ENCODE data around the gene GOLPH3L. TPM values are rescaled to one million over a fixed set of nuclear protein-coding genes. Genes with fewer than 3 reads are reported as not detected.

The GOLPH3L gene
- total and polyA plus RNA-seq, 7 donors, result 6.6 to 27.5 (median 12.1) TPM

DNA sequence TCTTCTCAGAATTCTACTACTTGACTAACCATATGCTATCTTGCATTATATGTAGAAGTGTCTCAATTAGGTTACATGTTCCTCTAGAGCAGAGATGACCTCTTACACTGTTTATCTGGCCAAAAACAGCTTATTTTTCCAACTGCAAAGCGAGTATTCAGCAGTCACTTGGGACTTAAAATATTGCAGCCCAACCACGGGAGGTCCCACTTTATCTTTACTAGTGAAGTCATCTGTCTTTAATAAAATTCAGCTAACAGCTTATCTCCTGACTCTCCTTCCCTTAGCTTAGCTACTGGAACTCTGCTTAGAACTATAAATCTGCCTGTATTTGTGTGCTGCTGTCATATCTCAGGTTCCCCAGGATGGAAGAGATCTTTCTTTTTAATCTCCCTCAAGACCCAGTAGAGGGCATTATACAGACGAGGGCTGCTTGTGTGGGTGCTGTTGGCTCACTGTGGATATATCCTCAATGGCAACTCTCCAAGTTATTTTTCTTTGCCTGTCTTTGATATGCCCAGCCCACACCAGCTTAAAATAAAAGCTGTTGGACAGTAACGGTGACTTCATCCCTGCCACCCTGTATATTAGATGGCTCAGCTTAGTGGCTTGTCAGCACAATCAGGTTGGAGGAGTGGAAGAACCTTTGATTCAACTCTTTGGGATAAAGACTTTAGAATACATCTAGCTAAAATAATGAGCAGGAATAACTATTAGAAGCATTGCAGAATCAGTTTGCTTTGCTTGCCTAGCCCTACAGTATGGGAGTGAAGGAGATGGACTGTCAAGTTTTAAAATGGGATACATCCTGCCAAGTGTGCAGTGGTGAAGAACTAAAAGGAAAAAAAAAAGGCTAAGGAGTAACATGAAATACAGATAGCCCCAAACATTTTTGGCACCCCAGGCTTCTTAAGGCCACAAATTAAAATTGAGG, 77.1 kb downstream of the GOLPH3L start:
- Histone ChIP-seq H3K4me1 (peaks cover 41% of the 10 kb centered on the region), H3K4me3 (peak overlapping the region; percentile 23), H3K9me3 (no peaks in the 10 kb centered on the region), H3K27me3 (ENCODE audit: insufficient read depth in 3 of 3, low read length in 2 of 3) (no peaks in the 10 kb centered on the region), H3K36me3 (ENCODE audit: insufficient read depth in 1 of 2, low read depth in 1 of 2) (peaks cover 8 to 75% of the 10 kb centered on the region in 2 donors), H3K27ac (peak overlapping the region; percentile 71)
- WGBS, 3 donors, result 6 to 19% (median 8%) methylated on average over 4 of the region's 4 CpGs
- TF ChIP-seq, protein P1, sequence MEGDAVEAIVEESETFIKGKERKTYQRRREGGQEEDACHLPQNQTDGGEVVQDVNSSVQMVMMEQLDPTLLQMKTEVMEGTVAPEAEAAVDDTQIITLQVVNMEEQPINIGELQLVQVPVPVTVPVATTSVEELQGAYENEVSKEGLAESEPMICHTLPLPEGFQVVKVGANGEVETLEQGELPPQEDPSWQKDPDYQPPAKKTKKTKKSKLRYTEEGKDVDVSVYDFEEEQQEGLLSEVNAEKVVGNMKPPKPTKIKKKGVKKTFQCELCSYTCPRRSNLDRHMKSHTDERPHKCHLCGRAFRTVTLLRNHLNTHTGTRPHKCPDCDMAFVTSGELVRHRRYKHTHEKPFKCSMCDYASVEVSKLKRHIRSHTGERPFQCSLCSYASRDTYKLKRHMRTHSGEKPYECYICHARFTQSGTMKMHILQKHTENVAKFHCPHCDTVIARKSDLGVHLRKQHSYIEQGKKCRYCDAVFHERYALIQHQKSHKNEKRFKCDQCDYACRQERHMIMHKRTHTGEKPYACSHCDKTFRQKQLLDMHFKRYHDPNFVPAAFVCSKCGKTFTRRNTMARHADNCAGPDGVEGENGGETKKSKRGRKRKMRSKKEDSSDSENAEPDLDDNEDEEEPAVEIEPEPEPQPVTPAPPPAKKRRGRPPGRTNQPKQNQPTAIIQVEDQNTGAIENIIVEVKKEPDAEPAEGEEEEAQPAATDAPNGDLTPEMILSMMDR (IDR thresholded peaks at IDR 0.05), result peak; percentile 29
- intact Hi-C loops (cut with DNase I), result loop anchor here (5.0 to 10.0 kb wide), 3 partner anchors 43 to 145 kb away; partner anchors contain the start of genes MCL1 (in 2 of the 2) and TARS2 (in 1 of the 2)
- no peak for DNase-seq
- ATAC-seq, result peak; percentile 80 to 89 (median 88)

DNA sequence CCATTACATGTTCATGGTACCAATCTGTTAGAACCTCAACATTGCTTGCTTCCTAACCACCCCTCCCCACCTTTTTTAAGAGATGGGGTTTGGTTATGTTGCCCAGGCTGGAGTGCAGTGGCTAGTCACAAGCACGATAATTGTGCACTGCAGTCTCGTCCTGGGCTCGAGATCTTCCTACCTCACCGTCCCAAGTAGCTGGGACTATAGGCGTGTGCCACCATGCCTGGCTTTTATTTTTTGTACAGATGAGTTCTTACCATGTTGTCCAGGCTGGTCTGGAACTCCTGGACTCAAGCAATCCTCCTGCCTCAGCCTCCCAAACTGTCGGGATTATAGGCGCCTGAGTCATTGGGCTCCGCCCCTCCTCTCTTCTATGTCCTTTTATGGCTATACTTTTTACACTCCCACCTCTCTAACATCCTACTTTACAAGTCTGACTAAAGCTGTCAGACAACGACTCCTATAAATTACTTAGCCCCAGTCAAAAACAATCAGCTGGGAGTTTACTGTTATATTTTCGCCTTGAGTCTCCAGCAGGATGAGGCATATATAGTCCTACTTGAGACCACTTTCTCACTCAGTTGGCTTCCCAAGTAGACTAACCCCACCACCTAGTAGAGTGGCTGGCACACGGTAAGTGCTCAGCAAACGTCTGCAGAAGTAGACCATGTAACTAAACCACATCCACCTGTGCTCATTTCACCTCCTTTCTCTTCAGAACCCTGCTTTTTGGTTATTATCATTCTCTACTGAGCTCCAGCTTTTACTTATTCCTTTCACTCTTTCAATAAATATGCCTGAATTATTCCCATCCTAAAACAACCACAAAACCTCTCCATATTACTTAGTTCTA, 81.4 kb downstream of the GOLPH3L start:
- ATAC-seq (no peak), DNase-seq (no peak)
- Histone ChIP-seq H3K27ac (peak overlapping the region; percentile 21), H3K4me3 (no peak overlapping the region), H3K4me1 (peaks cover 31% of the 10 kb centered on the region), H3K27me3 (ENCODE audit: insufficient read depth in 3 of 3, low read length in 2 of 3) (no peaks in the 10 kb centered on the region), H3K9me3 (no peaks in the 10 kb centered on the region), H3K36me3 (ENCODE audit: insufficient read depth in 1 of 2, low read depth in 1 of 2) (peaks cover 0 to 43% of the 10 kb centered on the region in 2 donors)
- WGBS, 3 donors, result 86 to 90% (median 88%) methylated on average over 12 of the region's 12 CpGs
- TF ChIP-seq, protein P1 (IDR thresholded peaks at IDR 0.05), result no peak
- intact Hi-C loops (cut with DNase I), result no loop called here

DNA sequence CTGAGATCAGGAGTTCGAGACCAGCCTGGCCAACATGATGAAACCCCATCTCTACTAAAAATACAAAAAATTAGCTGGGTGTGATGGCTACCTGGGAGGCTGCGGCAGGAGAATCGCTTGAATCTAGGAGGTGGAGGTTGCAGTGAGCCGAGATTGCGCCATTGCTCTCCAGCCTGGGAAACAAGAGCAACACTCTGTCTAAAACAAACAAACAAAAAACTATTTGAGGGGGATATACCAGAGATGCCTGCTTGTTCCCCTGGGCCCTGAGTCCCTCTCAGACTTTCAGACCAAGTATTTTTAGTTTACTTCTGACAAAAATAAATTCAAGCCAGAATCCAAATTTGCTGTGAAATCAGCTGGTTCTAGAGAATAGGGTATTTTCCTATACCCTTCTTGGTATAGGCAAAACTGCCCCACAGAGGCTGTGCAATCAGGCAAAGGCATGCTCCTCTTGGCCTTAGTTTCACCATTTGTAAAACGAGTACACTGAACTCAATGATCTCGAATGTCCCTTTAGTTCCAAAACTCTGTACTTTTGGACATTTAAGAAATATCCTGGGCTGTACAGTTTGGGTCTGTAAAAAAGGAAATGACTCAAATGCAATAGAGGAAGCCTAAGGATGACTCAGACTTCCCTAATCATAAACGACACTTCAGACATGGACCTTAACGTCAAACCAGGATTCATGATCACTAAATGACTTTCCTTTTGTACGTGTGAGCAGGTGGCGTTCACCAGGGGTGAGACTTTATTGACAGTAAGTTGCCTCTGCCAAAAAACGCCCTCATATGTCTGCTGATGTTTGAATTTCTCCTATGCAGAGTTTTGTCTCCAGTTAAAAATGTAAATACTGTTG, 83.7 kb downstream of the GOLPH3L start:
- Histone ChIP-seq H3K4me1 (peaks cover 14% of the 10 kb centered on the region), H3K4me3 (no peak overlapping the region), H3K36me3 (ENCODE audit: insufficient read depth in 1 of 2, low read depth in 1 of 2) (peaks cover 0 to 30% of the 10 kb centered on the region in 2 donors), H3K27ac (peak overlapping the region; percentile 77), H3K27me3 (ENCODE audit: insufficient read depth in 3 of 3, low read length in 2 of 3) (no peaks in the 10 kb centered on the region), H3K9me3 (no peaks in the 10 kb centered on the region)
- TF ChIP-seq, protein P1 (IDR thresholded peaks at IDR 0.05), result no peak
- ATAC-seq (peak; percentile 37 to 66 (median 54)), DNase-seq (no peak)
- WGBS, 3 donors, result 59 to 60% (median 59%) methylated on average over 12 of the region's 12 CpGs
- intact Hi-C loops (cut with DNase I), result no loop called here

DNA sequence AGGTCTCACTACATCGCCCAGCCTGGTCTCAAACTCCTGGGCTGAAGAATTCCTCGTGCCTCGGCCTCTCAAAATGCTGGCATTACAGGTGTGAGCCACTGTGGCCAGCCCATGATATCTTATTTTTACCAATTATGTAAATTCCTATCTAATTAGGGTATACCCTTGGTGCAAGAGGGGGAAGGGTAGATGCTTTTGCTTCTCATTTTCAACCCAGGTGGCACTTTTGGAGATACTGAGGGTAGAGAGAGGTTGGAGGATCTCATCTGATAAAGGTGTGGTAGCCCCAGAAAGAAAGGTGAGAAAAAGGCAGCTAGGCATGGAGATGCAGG, 85.0 kb downstream of the GOLPH3L start:
- ATAC-seq (no peak), DNase-seq (no peak)
- peaks cover 14% of the 10 kb centered on the region for H3K4me1 ChIP-seq
- peaks cover 0 to 18% of the 10 kb centered on the region in 2 donors for H3K36me3 ChIP-seq (ENCODE audit: insufficient read depth in 1 of 2, low read depth in 1 of 2)
- intact Hi-C loops (cut with DNase I), result no loop called here
- TF ChIP-seq, protein P1 (IDR thresholded peaks at IDR 0.05), result no peak
- no peak overlapping the region for H3K4me3 ChIP-seq
- H3K9me3 ChIP-seq, result no peaks in the 10 kb centered on the region
- 92 to 97% (median 92%) methylated on average over 3 of the region's 3 CpGs for WGBS, 3 donors
- peak overlapping the region; percentile 70 for H3K27ac ChIP-seq
- no peaks in the 10 kb centered on the region for H3K27me3 ChIP-seq (ENCODE audit: insufficient read depth in 3 of 3, low read length in 2 of 3)

Measured in psoas muscle (tissue), 8 donors.